GM19467 (cell line): ENCODE results near the gene SLC39A10.
"Not testable (repeated sequence)": the region's sequence is repeated elsewhere in the genome, so short reads cannot be mapped to it uniquely, and the experiment has no call there.

Source experiments
- ATAC-seq: cut with Tn5 transposase; IDR thresholded peaks from one replicate; pipeline ENCODE4 v1.9.1; 2021; ENCODE audit warnings: mild to moderate bottlenecking, moderate library complexity; ENCODE audit not compliant: unreplicated experiment

SLC39A10 gene

GRCh38 chr2:195656859-195657633 lies at the start of gene SLC39A10:
SLC39A10 (plus strand) TSS chr2:195657226; CDS start chr2:195680043, 22,817 bp downstream.
- ATAC-seq, result peak; percentile 67

GRCh38 chr2:195608768-195609454 lies 48.1 kb upstream of the SLC39A10 start:
- ATAC-seq, result no peak

- no peak for ATAC-seq
These were observed 46.3 kb upstream of the SLC39A10 start for GRCh38 chr2:195610717-195611116.

GRCh38 chr2:195612611-195613495 lies 44.2 kb upstream of the SLC39A10 start:
- no peak for ATAC-seq

- no peak for ATAC-seq
These were observed 43.1 kb upstream of the SLC39A10 start for GRCh38 chr2:195613922-195614321.

GRCh38 chr2:195619590-195619989 lies 37.4 kb upstream of the SLC39A10 start:
- ATAC-seq, result no peak

- ATAC-seq, result no peak
These were observed 36.5 kb upstream of the SLC39A10 start for GRCh38 chr2:195620501-195620900.

- no peak for ATAC-seq
These were observed 34.1 kb upstream of the SLC39A10 start for GRCh38 chr2:195622966-195623365.

GRCh38 chr2:195626507-195626906 lies 30.5 kb upstream of the SLC39A10 start:
- no peak for ATAC-seq

- ATAC-seq, result no peak
These were observed 28.4 kb upstream of the SLC39A10 start for GRCh38 chr2:195628666-195629065.

- ATAC-seq, result no peak
These were observed 24.0 kb upstream of the SLC39A10 start for GRCh38 chr2:195632856-195633572.

GRCh38 chr2:195633573-195633870 lies 23.5 kb upstream of the SLC39A10 start:
- no peak for ATAC-seq

GRCh38 chr2:195633974-195634373 lies 23.1 kb upstream of the SLC39A10 start:
- ATAC-seq, result no peak

GRCh38 chr2:195636890-195637289 lies 20.1 kb upstream of the SLC39A10 start:
- no peak for ATAC-seq

- ATAC-seq, result no peak
These were observed 18.3 kb upstream of the SLC39A10 start for GRCh38 chr2:195638750-195639149.

GRCh38 chr2:195639238-195639858 lies 17.7 kb upstream of the SLC39A10 start:
- ATAC-seq, result no peak

- no peak for ATAC-seq
These were observed 17.1 kb upstream of the SLC39A10 start for GRCh38 chr2:195639959-195640358.

GRCh38 chr2:195642027-195642678 lies 14.9 kb upstream of the SLC39A10 start:
- ATAC-seq, result no peak

- ATAC-seq, result peak; percentile 46
These were observed 14.4 kb upstream of the SLC39A10 start for GRCh38 chr2:195642679-195643068.

GRCh38 chr2:195644708-195645107 lies 12.3 kb upstream of the SLC39A10 start:
- ATAC-seq, result not testable (repeated sequence)
